Measurements from ENCODE around the gene RYR2.

Gene RYR2

DNA sequence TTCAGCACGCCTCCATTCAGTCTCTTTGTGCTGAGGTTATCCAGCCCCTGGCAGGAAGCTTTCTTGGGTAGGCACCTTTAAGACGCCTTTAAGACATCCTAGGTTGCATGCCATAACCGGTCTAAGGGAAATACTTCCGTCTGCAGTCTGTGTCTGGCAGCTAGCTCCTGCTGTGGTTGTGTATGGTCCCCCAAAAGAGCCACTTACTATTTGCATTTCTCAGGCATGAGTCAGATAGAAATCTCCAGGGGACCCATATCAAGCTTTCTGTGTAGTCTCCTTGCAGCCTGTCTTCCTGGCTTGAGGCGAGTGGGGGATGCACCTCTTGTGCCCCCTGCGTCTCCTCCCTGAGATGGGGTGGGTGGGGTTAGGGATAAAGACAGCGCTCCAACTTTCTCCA, 10.0 kb upstream of the RYR2 start:
- DNase-seq (ENCODE audit: low spot score), result no peak

DNA sequence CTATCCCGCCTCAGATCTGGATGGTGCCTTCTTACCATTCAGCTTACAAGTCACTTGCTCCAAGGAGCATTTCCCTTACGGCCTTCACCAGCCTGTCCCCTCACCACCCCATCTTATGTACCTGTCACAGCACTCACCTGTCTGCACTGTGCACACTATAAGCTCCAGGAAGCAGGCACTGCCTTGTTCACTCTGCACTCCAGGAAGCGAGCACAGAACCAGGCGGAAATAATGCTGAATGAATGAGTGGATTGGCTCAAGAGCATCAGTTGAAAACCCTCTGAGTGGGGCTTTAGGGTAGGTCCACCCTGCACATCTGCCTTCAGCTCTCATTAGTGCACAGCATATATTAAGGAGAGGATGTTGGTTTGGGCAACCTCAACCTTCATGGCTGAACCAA, 8.9 kb upstream of the RYR2 start:
- DNase-seq (ENCODE audit: low spot score), result no peak

DNA sequence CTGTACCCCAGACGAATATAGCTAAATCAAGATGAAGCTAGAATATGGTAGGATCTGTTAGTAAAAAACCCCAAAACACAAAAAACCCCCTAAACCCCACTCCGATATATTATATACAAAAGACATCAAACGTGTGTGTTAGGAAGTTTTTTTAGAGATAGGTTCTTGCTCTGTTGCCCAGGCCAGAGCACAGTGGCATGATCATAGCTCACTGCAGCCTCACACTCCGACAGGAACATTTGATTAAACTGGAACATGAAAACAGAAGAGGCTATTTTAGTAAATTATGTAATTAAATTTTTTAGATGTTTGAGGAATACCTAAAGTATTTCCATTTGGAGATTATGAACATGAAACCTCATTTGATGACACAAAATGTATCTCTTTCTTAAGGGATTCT, 8.2 kb upstream of the RYR2 start:
- no peak for DNase-seq (ENCODE audit: low spot score)

DNA sequence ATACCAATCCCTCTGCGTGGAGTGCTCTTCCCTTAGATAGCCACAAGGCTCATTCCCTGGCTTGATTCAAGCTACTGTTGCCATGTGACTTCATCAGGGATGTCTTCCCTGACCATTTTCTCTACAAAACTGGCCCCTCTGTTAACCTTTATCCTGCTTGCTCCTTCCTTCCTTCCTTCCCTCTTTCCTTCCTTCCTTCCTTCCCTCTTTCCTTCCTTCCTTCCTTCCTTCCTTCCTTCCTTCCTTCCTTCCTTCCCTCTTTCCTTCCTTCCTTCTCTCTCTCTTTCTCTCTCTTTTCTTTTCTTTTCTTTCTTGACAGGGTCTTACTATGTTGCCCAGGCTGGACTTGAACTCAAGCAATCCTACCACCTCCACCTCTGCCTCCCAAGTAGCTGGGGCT, 6.2 kb upstream of the RYR2 start:
- no peak for DNase-seq (ENCODE audit: low spot score)

DNA sequence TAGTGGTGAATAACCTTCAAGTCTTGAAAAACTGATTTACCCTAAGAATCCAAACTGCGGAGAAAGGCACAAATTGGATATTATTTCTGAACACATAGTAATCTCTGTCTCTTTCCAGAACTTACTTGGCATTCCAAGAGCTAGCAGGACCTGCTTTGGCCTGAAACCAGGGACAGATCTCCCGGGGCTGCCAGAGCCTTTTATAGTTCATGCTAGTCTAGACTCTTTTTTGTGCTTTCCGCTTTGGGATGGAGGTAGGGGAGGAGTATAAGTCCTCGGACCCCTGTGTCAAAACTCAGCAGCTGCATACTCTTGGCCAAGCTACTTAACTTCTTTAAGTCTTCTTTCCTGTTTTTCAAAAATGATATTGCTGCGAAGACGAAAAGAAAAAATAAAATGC, 3.8 kb upstream of the RYR2 start:
- DNase-seq (ENCODE audit: low spot score), result no peak

DNA sequence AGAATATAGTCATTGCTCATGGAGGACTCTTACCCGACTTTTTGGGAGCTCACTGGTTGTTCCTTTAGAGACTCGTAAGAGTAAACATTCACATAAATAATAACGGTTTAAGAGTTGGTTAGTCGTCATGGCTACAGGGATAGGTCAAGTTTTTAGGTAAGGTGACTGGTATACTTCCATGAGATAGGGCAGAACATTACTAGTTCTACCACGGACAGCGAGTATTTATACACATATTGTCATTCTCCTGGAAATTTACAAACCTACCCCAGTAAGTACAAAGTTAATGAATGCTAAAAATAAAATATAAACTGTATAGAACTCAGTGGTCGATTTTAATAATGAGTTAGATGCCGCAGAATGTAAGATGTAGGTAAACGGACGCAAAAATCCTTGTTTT, 1.2 kb upstream of the RYR2 start:
- DNase-seq (ENCODE audit: low spot score), result no peak

DNA sequence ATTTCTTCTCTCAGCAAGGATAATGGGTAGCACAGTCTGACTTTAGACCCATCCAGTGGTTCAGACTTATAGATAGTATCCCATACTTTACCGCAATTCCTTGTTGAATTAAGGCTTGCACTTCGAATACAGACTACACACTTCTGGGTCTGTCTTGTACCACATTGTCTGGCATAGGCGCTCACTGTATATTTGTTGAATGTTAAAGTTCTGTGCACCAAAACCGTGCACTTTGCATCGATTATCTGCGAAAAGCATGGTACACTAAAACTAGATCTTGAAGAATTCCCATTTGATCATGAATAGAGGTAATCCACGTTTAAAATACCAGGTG, 556 bp upstream of the RYR2 start:
- DNase-seq (ENCODE audit: low spot score), result no peak

DNA sequence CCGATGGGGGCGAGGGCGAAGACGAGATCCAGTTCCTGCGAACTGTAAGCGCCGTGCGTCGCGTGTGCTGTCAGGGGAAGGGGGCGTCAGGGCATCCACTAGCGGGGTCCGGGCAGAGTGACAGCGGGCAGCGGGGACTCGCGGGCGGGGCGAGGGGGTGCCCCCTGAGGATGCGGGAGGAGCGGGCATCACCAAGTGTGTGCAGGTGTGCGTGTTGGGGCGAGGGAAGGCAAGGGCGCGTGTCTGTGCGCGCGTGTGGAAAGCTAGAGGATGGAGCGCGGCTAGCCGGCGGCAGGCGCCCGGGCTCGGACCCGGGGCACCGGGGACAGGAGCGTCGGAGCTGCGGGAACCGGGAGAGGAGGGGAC, 525 bp downstream of the RYR2 start:
- DNase-seq (ENCODE audit: low spot score), result no peak

DNA sequence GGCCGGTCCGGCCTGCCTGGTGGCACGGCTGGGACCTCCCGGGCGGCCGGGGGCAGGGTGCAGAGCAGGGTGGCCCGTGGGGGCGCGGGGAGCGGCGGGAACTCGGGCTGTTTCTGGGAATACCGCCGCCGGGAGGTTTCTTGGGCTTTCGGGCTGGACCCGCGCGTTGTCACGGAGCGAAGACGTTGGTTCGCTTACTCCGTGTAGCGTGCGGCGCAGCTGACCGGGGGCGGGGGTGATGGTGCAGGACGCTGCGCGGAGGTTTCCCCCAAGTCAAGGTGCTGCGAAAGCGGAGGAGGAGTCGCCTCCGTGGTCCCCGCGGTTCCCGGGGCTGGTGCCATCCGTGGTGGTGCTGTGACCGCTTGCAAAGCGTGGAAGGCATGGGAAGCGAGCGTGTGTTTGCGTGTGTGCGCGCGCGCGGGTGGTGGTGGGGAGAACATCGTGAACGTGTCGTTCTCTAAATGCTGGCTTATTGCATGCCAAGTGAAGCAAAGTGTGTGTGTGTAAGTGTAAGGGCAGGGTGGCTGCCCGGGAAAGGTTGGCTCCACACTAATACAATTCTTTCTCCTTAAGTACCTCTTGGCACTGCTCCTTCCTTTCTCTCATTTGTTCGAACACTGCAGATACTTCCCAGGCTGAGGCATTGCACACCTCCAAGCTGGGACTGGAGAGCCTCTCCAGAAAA, 1.1 kb downstream of the RYR2 start:
- DNase-seq (ENCODE audit: low spot score), result no peak

DNA sequence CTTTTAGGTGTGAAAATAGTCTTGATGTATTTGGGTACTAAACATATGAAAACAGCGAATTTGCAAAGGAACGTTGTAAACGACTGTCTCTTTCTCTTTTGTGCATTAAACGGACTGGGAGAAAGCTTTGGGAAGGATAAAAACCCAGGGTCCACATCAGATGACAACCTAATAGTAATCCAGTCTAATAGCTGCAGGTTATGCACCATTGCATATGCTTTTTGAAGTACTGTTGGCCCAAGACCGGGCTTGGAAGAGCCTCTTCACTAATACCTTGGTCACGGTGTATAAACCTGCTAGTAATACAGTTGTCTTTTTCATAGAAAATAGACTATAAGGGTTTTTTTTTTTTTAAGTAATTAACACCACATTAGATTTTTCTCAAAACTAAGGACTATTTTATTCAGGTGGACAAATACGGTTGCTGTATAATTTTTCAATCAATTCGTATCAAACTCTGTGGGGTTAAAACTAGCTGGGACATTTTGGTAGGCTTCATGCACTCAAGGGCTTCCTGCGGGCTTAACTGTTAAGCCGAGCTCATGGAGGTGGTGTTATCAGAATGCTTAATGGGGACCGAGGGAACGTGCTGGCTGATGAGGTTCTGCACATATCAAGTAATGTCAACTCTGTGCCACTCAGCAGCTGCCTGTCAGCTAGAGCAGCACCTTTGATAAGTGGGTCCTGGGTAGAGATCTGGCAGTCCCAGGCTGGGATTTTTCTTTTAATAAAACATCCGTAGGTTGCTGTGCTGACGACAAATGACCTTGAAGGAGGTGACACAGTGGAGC, 2.1 kb downstream of the RYR2 start:
- no peak for DNase-seq (ENCODE audit: low spot score)

DNA sequence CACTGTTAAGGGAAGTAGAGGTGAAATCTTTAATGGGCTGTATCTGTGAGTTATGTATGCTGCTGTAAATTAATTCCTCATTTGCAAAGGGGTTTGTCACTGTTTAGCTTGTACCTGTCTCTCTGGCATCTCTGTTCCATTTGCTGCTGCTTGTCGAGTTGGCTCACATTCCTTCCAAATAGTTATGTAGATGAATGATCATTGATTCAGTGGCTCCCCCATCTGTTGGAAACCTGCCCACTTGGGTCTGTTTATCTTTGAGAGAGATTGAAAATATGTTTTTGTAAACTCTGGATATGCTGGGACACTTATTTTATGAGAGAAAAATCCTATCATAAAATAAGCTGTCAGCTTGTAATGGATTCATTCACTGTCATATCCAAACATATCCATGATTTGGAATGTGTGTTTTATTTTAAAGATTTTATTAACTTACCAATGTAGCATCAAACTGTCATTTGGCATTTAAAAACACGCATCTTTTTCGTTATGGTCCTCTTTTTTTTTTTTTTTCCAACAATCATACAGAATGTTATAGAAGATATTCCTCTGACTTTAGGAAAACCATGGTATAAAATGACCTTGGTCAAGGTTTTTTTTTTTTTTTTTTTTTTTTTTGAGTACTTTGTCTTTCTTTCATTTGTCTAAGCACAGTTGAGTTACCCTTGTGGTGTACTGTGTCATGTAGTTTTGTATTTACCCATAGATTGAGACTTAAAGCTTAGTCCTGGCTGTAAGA, 3.5 kb downstream of the RYR2 start:
- no peak for DNase-seq (ENCODE audit: low spot score)

DNA sequence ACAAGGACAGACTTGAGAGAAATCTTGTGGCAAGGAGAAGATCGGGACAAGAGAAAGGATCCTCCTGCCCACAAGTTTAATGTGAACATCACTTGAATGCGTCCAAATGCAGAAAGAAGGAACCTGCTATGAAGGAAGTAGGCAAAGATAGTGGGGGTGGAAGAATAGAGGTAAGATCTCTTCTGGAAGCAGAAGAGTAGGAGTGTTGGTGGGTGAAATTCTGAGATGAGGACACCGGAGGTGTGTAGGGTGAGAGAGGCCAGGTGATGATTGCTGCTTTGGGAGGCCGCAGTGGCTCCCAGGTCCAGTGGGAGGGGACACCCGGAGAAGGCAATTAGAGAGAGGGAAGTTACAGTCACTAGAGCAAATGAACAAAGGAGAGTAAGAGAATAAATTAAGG, 6.8 kb downstream of the RYR2 start:
- DNase-seq (ENCODE audit: low spot score), result no peak

DNA sequence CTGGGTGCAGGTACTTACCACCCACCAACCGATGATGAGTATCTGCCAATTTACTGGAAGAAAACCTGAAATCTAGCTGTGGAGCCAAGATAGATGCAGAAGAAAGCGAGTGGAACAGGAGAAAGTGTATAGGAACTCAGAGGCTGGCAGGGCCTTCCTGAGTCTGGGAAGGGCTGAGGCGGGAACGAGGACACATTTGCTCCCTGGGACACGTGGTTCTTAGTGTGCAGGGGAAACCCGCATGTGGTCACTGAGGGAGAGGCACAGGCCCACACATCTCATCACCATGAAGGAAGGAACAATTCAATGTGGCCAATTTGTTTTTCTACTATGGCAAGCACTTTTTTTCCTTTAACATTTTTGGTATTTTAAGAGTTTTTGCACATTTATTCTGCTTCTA, 8.2 kb downstream of the RYR2 start:
- DNase-seq (ENCODE audit: low spot score), result no peak

DNA sequence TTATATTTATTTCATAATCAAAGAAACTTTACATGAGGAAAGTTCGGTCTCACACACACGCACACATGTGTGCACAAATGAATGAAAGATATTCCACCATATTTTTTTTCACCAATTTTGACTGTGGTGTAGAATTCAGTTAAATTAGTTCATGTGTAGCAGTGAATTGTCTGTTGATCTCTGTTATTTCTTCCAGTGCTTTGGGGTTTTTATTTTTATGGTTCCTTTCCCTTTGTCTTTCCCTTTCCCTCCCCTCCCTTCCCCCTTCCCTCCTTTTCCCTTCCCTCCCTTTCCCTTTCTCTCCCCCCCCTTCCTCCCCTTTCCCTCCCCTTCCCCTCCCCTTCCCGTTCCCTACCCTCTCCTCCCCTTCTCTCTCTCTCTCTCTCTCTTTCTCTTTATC, 8.9 kb downstream of the RYR2 start:
- no peak for DNase-seq (ENCODE audit: low spot score)

DNA sequence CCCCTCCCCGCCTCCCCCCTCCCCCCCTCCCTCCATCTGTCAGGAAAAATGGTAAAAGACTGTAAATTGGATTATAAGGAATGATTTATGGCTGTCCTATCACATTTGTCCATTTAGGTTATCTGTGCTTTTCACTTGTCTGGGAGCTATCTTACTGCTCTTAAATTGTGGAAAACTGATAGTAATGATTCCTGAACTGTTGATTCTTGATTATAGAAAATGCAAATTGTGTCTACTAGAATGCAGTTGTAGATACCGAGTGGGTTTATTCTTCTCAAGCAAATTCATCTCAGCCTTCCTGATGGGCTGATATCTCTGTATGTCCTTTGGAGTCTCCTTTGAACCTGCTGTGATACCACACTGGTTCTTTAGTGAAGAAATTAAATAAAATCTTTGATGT, 12.3 kb downstream of the RYR2 start:
- no peak for DNase-seq (ENCODE audit: low spot score)

DNA sequence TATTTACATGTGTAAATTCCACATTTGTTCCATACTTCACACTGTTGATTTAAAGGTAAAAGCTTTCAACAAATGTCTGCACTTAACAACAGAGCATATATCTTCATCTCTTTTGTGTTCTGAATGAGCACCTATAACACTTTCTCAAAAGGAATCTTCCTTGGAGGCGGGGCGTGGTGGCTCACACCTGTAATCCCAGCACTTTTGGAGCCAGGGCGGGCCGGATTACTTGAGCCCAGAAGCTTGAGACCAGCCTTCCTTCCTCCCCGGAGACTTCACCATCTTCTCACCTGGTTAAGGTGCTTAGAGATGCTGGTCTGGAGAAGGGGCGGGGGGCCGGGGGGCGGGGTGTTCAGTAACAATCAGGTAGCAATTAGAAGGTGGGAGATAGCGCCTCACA, 16.5 kb downstream of the RYR2 start:
- no peak for DNase-seq (ENCODE audit: low spot score)

DNA sequence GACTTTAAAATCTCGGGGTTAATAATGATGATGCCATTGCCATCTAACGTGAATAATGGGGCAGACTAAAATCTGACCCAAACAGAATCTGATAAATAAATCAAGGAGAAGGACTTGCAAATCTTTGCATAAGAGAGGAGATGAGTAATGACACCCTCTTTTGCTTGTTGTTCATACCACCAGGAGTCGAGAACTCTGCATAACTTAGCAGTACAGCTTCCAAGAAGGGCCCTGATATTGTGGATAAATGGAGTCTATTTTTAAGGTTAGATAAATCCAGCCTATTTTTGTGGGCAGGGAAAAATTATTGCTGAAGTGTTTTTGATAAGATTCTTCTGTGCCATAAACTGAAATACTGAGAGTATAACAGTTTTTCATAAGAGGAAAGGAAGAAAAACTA, 17.3 kb downstream of the RYR2 start:
- no peak for DNase-seq (ENCODE audit: low spot score)

DNA sequence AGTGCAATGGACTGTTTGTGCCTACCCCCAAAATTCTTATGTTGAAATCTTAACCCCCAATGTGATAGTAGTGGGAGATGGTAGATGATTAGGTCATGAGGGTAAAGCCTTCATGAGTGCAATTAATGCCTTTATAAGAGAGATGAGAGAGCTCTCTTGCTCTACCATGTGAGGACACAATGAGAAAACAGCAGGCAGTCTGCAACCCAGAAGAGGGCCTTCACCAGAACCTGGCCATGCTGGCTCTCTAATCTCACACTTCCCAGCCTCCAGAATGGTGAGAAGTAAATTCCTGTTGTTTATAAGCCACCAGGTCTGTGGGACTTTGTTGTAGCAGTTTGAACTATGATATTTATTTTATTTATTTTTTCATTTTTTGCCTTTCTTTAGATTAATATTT, 21.0 kb downstream of the RYR2 start:
- DNase-seq (ENCODE audit: low spot score), result no peak

DNA sequence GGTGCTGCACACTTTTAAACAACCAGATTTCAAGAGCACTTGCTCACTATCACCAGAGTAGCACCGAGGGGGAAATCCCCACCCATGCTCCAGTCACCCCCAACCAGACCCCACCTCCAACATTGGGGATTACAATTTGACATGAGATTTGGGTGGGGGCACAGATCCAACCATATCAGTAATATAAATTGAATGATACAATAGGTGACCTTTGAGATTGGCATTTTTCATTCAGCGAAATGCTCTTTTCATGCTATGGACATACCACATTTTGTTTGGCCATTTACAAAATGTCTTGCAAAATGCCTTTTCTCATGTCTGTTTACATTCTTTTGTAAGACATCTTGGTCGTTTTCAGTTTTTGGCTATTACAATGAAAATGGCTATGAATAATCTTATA, 23.9 kb downstream of the RYR2 start:
- no peak for DNase-seq (ENCODE audit: low spot score)

DNA sequence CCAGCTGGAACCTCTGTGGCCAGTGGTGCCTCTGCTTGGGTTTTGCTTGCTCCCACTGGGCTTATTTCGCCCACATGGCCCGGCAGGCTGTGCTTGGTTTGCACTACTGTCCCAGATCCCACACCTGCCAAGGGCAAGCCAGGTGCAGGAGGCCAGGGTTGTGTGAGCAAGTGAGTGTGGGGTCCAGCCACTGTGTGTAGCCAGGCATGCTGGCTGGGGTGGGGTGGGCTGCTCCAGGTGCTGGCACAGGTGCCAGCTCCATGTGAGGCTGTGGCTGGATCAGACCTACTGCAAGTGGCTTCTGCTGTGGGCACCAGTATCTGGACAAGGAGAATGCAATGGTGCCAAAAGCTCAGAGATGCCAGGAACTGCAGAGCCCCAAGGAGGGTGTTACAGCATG, 28.5 kb downstream of the RYR2 start:
- no peak for DNase-seq (ENCODE audit: low spot score)

DNA sequence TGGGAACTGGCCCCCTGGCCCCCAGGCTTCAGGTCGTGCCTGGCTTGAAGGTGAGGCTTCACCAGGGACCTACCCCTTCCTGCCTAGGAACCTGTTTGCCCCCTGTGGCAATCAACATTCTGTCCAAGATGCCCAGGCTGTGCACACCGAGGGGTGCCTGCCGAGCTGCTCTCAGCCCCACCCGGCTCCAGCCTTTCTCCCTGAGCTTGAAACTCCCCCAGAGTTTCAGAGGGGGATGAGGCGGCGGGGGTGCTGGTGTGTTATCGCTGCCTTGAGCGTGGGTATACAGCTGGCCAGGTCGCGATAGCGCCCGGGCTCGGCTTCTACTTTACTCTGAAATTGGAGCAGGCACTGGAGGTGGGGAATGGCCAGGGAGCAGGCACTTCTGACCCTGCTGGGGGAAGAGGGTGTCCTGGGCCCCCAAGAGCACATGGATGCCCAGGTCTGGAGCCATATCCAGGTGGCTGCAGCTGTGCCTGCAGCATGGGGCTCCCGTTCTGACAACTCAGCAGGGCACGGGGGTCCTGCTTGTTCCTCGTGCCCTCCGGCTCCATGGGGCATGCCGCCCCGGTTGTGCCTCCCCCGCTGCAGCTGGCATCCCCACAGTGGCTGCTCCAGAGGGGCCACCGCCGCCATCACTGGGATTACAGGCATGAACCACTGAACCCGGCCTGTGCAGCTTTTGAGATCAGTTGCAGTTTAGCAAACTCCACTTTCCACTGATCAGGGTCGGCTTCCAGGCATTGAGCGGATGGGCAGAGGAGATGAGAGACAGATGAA, 29.8 kb downstream of the RYR2 start:
- DNase-seq (ENCODE audit: low spot score), result no peak

DNA sequence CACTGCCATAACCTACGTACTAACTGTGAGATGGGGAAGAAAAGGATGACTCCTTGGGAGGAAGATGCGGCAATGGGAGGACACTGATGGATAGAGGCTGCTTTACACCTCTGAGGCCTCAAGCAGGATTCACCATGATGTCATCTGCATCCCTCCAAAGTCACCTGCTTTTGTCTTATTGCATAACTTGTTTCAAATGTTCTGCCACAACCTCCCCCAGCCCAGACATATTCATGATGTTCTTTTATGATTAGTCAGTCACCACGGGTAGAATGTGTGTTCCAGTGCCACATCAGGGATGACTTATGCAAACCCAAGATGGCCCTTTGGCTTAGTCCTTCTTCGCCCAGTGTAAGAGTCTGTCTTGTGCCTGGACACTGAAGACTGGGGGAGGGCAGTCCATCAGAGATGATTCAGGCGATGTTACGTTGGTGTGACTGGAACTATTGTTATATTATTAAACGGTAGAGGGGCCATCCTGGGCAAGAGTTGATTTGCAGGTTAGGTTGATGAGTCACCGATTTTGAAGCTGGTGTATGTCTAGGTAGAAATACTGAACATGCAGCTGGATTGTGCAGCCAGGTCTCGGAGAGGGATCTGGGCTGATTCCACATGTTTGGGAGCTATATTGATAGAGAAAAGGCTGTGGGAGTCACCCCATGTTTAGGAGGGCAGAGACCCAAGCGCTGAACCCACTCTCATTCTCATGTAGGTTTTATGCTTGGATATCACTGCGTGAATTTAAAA, 32.6 kb downstream of the RYR2 start:
- no peak for DNase-seq (ENCODE audit: low spot score)

Data from pons (tissue), 1 donor.